Astrocyte of the spinal cord (primary cell): ENCODE results near the gene VPS13A.

Experiments
- DNase-seq: peaks from one replicate; pipeline ENCODE4 v3.0.0; 2011; ENCODE audit warnings: low read depth, low spot score
- H3K4me3 ChIP-seq: 2 replicates; pipeline ENCODE4 v1.5.1; 2011; ENCODE audit warnings: low read depth, mild to moderate bottlenecking, low read length, moderate library complexity
- in situ Hi-C: cut with HindIII; loops from 2 replicates; pipeline ENCODE4 v1.10.0; 2017; ENCODE audit warnings: low sequenced_read_pairs
- TF ChIP-seq, protein P1 (sequence below): IDR thresholded peaks from 2 replicates; pipeline ENCODE4 v1.5.1; 2012; ENCODE audit warnings: low read depth, mild to moderate bottlenecking, low read length, inconsistent platforms

The VPS13A gene

DNA sequence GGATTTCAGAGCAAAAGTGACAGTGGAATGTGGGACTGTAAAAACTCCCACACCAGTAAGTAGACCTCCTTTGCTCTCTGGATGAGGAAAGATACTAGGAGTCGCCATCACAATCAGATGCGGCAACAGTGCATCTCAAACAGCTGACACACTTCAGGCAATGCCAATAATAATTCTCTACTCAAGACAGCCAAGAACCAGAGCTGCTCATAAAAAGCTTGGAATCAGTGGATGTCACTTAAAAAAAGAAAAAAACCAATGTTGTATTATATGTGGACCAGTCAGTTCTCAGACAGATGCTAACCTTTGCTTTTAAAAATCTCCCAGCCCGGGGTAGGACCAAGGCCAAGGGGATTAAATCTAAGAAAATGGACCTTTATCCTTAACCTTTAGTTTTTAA, 285.8 kb downstream of the VPS13A start:
- H3K4me3 ChIP-seq, result no peak overlapping the region
- TF ChIP-seq, protein P1, sequence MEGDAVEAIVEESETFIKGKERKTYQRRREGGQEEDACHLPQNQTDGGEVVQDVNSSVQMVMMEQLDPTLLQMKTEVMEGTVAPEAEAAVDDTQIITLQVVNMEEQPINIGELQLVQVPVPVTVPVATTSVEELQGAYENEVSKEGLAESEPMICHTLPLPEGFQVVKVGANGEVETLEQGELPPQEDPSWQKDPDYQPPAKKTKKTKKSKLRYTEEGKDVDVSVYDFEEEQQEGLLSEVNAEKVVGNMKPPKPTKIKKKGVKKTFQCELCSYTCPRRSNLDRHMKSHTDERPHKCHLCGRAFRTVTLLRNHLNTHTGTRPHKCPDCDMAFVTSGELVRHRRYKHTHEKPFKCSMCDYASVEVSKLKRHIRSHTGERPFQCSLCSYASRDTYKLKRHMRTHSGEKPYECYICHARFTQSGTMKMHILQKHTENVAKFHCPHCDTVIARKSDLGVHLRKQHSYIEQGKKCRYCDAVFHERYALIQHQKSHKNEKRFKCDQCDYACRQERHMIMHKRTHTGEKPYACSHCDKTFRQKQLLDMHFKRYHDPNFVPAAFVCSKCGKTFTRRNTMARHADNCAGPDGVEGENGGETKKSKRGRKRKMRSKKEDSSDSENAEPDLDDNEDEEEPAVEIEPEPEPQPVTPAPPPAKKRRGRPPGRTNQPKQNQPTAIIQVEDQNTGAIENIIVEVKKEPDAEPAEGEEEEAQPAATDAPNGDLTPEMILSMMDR, result no peak
- DNase-seq, result no peak
- in situ Hi-C loops, result no loop called here

DNA sequence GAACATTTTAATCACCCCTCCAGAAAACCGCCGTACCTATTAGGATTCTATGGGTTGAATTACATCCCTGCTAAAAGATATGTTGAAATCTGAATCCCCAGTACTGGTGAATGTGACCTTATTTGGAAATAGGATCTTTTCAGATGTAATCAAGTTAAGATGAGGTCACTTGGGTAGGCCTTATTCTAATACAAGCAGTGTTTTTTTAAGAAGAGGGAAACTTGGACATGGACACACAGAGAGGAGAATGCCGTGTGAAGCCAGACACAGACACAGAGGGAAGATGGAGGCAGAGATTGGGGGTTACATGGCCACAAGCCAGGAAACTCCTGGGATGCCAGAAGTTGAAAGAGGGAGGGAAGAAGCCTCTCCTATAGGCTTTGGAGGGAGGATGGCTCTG, 287.3 kb downstream of the VPS13A start:
- H3K4me3 ChIP-seq, result no peak overlapping the region
- DNase-seq, result peak; percentile 41
- TF ChIP-seq, protein P1, result no peak
- in situ Hi-C loops, result no loop called here

DNA sequence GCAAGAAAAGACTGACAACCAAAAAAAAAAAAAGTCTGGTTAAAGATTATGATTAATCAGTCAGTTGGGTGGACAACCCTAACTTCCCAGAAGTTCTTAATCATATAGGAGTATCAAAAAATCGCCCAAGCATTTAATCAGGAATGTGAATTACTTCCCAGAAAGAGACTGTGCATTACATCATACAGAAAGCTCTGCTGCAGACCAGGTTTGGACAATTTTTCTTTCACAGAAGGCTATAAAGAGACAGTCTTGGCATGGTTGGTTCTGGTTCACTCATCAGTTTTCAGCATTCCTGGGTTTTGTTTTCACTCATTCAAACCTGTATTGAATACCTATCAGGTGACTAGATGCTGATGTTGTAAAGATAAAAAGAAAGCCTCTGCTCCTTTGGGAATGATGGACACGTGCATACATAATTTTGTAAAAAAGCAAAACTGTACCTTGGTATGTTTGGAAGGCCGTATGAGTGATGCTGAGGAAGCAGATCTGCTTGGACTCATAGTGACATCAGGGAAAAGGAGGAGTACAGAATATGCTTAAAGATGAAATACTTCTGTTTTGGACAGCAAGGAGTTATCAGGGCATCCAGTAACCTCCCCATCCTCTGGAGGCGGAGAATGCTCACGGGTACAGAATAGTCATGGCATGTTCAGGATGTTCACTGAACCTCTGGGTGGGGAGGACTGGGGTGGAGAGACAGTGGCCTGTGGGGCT, 292.3 kb downstream of the VPS13A start:
- H3K4me3 ChIP-seq, result no peak overlapping the region
- in situ Hi-C loops, result no loop called here
- TF ChIP-seq, protein P1, result no peak
- DNase-seq, result no peak
